Lung (tissue), 12 donors: ENCODE measurements around the gene BPIFB2. TPM values are rescaled to one million over a fixed set of nuclear protein-coding genes. Genes with fewer than 3 reads are reported as not detected.

Experiments
- ATAC-seq: fragments of 200-7000 bp; cut with Tn5 transposase; one replicate; pipeline ENCODE4 v1.9.1; 2020; ENCODE audit warnings: moderate number of reproducible peaks; ENCODE audit not compliant: insufficient read depth, low FRiP score
- DNase-seq, 3 donors: peaks; one replicate each; pipeline ENCODE4 v3.0.0-alpha.2; 2013 to 2017
- H3K27ac ChIP-seq, 2 donors: one replicate each; pipeline ENCODE4 v1.5.1; 2013; ENCODE audit warnings: mild to moderate bottlenecking in 2 of 2, moderate library complexity in 2 of 2, control low read depth in 1 of 2, inconsistent platforms in 1 of 2, low read depth in 1 of 2, low read length in 1 of 2
- H3K27me3 ChIP-seq, 3 donors: one replicate each; pipeline ENCODE4 v1.5.1; 2013; ENCODE audit warnings: low read length in 2 of 3; ENCODE audit not compliant: control insufficient read depth in 3 of 3, insufficient read depth in 3 of 3
- H3K36me3 ChIP-seq, 4 donors: one replicate each; pipeline ENCODE4 v1.5.1; 2013; ENCODE audit warnings: low read length in 4 of 4, mild to moderate bottlenecking in 1 of 4, moderate library complexity in 1 of 4; ENCODE audit not compliant: control insufficient read depth in 4 of 4, insufficient read depth in 4 of 4
- H3K4me1 ChIP-seq, 5 donors: one replicate each; pipeline ENCODE4 v1.5.1; 2013; ENCODE audit warnings: low read length in 5 of 5, mild to moderate bottlenecking in 2 of 5, moderate library complexity in 1 of 5; ENCODE audit not compliant: control insufficient read depth in 5 of 5, insufficient read depth in 5 of 5
- H3K4me3 ChIP-seq: one replicate; pipeline ENCODE4 v1.5.1; 2013; ENCODE audit warnings: mild to moderate bottlenecking, control low read depth, moderate library complexity
- H3K9ac ChIP-seq, 2 donors: one replicate each; pipeline ENCODE4 v1.5.1; 2013; ENCODE audit warnings: low read length in 2 of 2, control low read depth in 1 of 2; ENCODE audit not compliant: insufficient read depth in 1 of 2
- H3K9me3 ChIP-seq, 4 donors: one replicate each; pipeline ENCODE4 v1.5.1; 2013; ENCODE audit warnings: low read length in 3 of 4, mild to moderate bottlenecking in 1 of 4, moderate library complexity in 1 of 4; ENCODE audit not compliant: control insufficient read depth in 4 of 4, insufficient read depth in 3 of 4
- CTCF ChIP-seq: IDR thresholded peaks from 2 replicates; pipeline ENCODE4 v1.5.1; 2012; ENCODE audit warnings: mild to moderate bottlenecking; ENCODE audit errors: control extremely low read depth, extremely low read depth
- WGBS, 2 donors: extraction: QIAGEN DNeasy Blood & Tissue Kit; methylation state at CpG; one replicate each; pipeline ENCODE4 v1.1.7; 2013; 5-methylcytosine and 5-hydroxymethylcytosine counted together
- polyA plus RNA-seq, 2 donors: library from polyadenylated mRNA; stranded (reverse); fragments of 200-250 nt; gene quantifications; one replicate each; pipeline ENCODE4 v1.2.1, GENCODE V29; 2013
- total RNA-seq, 2 donors: library from RNA; depleted of rRNA in 1 of 2; stranded (reverse); fragments of >200 nt in 1 of 2; gene quantifications; one replicate each; pipeline ENCODE4 v1.2.1, GENCODE V29; 2014 to 2021
- donor health status: control.
- donor health status: control.
- donor health status: Bipolar disorder and iron deficiency.
- donor health status: healthy.
- donor health status: DM: yes; HTN: yes; CAD: no.

BPIFB2 gene
- total and polyA plus RNA-seq, 4 donors = 0.41 to 3.0 (median 1.6) TPM

GRCh38 chr20:33009214-33010132, 2.0 kb downstream of the BPIFB2 start:
- no peak for ATAC-seq
- Histone ChIP-seq H3K27me3 (peaks cover 0 to 5% (median 2%) of the 10 kb centered on the region in 3 donors), H3K36me3 (no peaks in the 10 kb centered on the region), H3K4me3 (no peak overlapping the region), H3K9me3 (peaks cover 0 to 6% (median 0%) of the 10 kb centered on the region in 4 donors), H3K9ac (no peak overlapping the region), H3K4me1 (no peaks in the 10 kb centered on the region), H3K27ac (no peak overlapping the region)
- DNase-seq = peak in 1 of 3 donors; percentile 14
- WGBS, 2 donors = 59 to 75% methylated on average over 19 of the region's 19 CpGs
- no peak for TF ChIP-seq CTCF

- Histone ChIP-seq H3K9me3 (peaks cover 0 to 5% (median 0%) of the 10 kb centered on the region in 4 donors), H3K36me3 (no peaks in the 10 kb centered on the region), H3K4me3 (no peak overlapping the region), H3K27ac (no peak overlapping the region), H3K9ac (no peak overlapping the region), H3K4me1 (no peaks in the 10 kb centered on the region), H3K27me3 (peaks cover 0 to 7% (median 5%) of the 10 kb centered on the region in 3 donors)
- ATAC-seq (no peak), DNase-seq (no peak)
- WGBS, 2 donors = 73 to 76% methylated on average over 5 of the region's 5 CpGs
- TF ChIP-seq CTCF = no peak
These were observed 2.6 kb downstream of the BPIFB2 start for GRCh38 chr20:33010133-33010504.

- H3K36me3 ChIP-seq = no peaks in the 10 kb centered on the region
- no peaks in the 10 kb centered on the region for H3K4me1 ChIP-seq
- TF ChIP-seq CTCF = no peak
- H3K27me3 ChIP-seq = peaks cover 0 to 7% (median 5%) of the 10 kb centered on the region in 3 donors
- no peak for ATAC-seq
- H3K27ac ChIP-seq = no peak overlapping the region
- H3K4me3 ChIP-seq = no peak overlapping the region
- no peak overlapping the region for H3K9ac ChIP-seq
- no peaks in the 10 kb centered on the region for H3K9me3 ChIP-seq
- no peak for DNase-seq
- WGBS, 2 donors = 81 to 84% methylated on average over 8 of the region's 8 CpGs
These were observed 3.4 kb downstream of the BPIFB2 start for GRCh38 chr20:33010674-33011449.
